GM19193 (cell line): ENCODE data around the gene HEXIM2.

Experiments used
- POLR2A ChIP-seq: IDR thresholded peaks from 4 replicates; pipeline ENCODE4 v1.6.1; 2011; ENCODE audit not compliant: insufficient read depth, insufficient read length; ENCODE audit errors: extremely low read depth

HEXIM2 gene, protein sequence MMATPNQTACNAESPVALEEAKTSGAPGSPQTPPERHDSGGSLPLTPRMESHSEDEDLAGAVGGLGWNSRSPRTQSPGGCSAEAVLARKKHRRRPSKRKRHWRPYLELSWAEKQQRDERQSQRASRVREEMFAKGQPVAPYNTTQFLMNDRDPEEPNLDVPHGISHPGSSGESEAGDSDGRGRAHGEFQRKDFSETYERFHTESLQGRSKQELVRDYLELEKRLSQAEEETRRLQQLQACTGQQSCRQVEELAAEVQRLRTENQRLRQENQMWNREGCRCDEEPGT

DNA sequence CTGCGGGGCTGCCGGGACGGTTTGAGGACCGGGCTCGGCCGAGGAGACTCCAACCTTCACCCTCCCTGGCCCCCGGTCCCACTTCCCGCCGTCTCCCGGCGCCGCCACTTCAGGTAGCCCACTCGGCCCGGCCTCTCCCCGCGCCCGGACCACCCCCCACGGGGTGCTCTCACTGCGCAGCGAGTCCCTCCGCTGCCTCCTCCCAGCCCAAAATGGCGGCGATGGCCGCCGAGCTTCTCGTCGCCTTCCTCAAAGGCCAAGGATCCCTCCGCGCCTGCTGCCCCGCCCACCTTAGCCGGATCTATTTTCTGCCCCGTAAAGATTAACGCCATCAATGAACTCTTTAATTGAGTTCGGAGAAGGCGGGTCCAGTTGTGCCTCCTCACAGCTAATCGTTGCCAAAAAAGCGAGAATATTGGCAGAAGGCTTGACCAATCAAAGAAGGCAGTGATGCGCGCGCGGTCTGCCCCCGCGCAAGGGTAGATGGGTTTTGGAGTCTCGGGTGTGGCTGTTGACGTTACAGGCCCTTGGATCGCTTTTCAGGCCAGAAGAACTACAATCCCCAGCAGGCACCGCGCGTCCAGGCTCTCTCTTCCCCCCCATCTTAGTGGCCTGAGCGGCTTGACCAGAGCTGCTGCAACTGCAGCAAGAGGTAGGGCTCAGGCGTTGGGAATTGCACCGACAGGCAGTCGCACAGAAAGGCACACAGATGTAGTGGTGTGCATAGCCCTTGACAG lies at the start of gene HEXIM2:
Gene HEXIM2 (plus strand): TSS at position 588 of the 737 bp plus-strand sequence. CDS start 919 bp downstream, outside the sequence.
- TF ChIP-seq POLR2A, result peak; percentile 92

DNA sequence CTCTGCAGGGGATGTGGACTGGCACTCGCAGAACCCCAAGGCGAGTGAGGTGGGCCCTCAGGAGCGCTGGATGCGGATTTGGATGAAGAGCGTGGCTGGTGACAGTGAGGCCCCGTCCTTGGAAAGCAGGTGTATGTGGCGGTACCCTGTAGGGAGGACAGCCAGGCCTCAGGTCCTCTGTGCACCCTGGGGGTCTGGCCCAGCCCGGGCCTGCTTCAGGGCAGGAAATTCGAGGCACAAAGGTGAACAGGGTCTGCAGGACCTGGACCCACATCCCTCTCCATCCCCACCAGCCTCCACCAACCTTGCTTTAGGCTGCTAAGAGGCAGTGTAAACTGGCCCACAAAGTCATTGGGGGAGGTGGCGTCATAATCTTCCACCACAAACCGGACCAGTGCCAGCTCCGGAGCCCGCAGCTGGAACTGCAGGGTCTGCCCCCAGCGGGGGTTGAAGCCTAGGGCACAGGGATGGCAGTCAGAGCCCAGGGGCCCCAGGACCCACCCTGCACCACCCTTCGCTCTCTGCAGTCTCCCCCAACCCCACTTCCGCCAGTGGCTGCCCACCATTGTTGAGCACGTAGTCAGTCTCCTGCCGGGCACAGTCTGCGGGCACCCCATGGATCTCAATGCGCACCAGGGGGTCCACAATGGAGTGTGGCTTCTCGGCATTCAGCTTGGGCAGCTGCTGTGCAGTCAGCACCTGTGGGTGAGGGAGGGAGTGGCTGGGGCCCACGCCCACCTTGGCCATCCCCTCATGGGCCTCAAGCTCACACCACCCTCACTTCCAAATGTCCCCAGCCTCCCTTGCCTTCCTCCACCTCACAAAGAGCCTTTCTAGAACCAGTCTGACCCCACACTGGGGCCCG lies 48.9 kb upstream of the HEXIM2 start:
- TF ChIP-seq POLR2A, result no peak

DNA sequence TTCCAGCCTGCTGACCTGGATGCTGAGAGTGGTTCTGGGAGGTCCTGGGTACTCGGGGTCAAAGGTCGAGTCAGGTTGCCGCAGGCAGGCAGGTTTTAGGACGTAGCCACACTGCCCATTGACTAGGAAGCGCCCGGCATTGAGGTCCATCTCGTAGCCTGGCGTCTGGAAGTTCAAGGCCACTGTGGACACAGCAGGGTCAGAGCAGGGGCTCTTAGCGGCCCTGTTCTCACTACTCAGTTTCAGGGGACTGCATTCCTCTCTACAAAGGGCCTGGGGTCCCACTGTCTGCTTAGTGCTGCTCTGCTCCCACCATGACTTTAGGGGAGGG lies 48.3 kb upstream of the HEXIM2 start:
- no peak for TF ChIP-seq POLR2A

DNA sequence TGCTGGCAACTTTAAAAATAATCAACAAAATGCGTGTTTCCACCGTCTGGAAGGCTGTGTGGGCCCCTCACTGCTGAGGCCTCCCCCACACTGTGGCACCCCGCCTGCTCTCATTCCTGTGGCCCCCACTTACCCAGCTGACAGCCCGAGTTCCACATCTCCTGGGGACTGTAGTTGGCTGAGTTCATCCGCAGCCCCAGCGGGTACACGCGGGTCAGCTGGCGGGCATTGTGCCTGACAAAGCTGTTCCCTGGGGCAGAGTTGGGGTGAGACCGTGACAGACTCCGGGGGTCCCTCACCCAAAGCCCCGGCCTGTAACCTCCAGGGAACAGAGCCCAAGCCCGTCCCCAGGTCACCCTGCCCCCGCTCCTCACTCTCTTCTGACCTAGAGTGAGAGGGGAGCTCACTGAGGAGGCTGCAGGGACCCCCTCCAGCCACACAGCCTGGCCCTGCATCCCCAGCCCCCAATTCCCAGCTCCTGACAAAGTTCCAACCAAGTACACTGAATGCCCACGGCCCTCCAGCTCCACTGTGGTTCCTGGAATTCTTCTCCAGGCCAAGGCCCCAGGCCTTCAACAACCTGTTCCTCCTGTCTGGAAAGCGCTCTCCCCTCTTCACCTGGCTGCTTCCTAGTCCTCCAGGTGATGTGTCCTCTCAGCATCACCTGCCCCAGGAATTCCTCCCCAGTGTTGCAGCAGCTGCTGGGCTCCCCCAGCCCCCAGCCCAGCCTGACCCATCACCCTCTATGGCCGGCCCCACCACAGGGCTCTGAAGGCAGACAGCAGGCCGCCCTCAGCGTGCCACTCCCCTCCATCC lies 47.4 kb upstream of the HEXIM2 start:
- no peak for TF ChIP-seq POLR2A

DNA sequence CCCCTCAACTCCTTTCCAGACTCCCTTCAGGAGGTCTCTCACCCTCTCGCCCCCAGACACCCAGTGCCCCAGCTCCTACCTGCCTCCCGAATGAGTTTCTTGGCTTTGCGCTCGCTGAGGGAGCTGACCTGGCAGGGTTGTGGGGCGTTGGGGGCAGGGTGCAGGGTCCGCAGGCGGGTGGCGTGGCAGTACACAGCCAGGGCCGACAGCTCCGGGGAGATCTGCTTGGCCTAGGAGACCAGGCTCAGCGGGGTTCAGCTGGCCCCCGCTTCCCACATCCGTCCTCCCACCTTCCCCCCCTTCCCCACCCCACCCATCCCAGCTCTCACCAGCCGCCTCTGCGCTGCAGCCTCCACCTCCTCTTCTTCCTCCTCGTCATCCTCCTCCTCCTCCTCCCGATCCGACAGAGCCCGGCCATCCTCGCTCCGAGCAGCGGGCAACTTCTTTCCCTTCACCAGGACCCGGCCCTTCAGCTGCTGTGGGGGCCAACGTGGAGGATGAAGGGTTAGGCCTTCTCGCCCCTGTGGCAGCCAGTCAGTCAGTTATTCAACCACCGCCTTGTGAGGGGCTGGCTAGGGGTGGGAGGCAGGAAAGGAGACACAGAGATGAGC lies 46.6 kb upstream of the HEXIM2 start:
- no peak for TF ChIP-seq POLR2A

DNA sequence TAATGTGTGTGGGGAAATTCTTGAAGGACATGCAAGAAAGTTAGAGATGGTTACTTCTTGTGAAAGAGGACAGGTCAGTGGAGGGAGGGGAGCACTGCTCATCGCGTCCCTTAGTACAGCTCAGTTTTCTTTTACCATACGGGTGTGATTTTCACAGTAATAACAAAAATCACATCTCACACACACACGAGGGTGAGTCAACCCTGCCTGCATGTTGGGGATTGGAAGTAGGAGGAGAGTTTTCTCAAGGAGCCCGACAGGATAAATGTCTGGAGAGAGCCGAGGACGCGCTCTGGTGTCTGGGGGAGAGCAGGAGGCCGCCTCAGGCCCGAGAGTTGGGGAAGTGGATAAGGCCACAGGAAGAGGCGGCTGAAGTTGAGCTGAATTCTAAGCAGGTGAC lies 45.8 kb upstream of the HEXIM2 start:
- TF ChIP-seq POLR2A, result no peak

DNA sequence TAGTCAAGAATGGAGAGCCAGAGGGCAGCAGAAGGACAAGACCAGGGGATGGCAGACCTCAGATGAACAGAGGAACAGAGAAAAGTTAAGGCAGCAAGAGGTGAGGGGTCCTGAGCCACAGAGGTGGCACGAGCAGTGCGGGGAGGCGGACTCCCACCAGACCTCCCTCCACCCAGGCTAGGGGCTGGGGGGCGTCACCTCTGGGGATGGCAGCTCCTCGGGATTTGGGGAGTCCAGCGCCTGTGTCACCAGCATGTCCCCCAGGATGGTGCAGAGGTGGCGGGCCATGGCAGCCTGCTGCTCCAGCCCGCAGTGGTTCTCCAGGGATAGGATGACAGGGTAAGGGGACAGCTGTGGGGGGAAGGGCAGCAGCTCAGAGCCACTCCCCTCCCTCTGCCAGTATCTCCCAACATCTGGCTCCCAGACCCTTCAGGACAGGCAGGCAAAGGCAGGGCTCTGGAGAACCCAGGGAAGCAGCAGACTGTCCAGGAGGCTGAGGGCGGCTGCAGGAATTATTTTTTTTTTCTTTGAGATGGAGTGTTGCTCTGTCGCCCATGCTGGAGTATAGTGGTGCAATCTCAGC lies 45.1 kb upstream of the HEXIM2 start:
- no peak for TF ChIP-seq POLR2A

DNA sequence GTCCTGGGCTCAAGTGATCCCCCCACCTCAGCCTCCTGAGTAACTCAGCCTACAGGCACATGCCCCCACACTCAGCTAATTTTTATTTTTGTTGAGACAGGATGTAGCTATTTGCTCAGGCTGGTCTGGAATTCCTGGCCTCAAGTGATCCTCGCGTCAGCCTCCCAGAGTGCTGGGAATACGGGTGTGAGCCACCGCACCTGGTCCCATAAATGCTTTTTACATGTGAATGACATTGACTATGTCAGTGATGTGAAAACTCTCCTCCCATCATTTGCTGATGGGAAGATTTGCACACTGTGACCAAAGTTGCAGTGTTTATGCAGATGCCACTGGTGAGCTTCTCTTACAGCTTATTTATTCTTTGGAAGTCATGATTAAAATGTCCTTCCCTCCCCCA lies 44.3 kb upstream of the HEXIM2 start:
- no peak for TF ChIP-seq POLR2A

DNA sequence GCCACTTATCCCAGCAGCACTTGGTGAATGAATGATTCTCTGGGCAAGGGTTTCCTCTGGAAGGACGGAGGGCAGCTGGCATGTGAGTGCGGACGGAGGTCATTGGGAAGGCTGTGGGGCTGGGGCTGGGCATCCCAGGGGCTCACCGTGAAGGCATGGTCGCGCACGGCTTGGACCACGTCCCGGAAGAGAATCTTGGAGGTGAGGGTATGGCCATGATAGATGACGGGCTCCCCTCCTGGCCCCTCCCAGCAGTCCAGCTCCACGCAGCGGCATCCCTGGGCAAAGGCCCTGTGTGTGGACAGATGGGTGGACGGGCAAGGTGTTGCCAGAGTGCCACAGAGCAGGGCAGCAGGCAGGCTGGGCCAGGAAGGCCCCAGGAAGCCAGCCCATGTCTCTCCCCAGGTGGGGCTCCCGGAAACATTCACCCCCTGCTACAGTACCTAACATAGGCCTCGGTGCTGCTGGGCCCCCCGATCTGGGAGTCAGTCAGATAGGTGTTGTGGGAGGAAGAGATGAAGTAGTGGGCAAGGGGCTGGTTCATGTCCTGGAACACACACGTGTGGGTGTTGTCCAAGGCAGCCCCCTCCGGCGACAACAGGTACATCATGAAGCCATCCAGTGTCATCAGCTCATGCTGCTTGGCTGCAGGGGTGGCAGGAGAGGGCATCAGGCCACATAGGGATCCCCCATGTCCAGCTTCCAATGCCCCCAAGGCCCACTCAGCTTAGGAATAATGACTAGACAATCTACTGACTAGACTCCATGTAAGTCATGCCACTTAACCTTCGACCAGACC lies 43.6 kb upstream of the HEXIM2 start:
- no peak for TF ChIP-seq POLR2A

DNA sequence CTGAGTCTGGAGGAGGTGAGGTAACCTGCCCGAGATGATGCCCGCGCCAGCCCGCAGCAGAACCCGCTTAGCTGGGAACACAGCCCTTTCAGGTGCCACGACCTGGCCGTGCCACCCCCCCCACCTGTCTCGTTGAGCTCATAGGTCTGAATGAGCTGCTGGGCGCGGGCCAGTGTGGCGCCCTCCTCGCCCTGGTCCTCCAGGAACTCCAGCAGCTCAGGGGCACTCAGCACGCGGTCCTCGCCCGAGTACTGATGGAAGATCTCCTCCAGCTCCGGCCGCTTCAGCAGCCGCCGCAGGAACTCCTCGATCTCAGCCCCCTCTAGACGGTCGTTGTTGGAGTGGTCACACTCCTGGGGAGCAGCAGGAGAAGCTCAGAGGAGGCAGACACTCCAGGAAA lies 43.0 kb upstream of the HEXIM2 start:
- TF ChIP-seq POLR2A, result no peak

DNA sequence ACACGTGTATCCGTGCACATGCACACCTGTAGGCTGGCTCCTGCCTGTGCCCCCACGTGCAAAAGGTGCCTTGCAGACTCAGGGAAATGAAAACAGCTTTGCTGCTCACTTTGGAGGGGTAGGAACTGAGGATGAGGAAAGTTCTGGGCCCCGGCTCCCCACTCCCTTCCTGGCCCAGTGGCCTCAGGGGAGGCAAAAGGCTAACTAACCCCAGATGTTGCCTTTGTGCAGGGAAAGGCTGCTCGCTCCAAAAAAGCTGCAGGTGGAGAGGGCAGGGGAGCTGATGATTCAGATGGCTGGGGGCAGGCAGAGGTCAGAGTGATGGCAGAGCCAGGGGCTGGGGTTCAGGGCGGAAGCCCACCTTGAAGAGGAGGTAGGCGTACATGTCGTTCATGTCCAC lies 41.7 kb upstream of the HEXIM2 start:
- no peak for TF ChIP-seq POLR2A

DNA sequence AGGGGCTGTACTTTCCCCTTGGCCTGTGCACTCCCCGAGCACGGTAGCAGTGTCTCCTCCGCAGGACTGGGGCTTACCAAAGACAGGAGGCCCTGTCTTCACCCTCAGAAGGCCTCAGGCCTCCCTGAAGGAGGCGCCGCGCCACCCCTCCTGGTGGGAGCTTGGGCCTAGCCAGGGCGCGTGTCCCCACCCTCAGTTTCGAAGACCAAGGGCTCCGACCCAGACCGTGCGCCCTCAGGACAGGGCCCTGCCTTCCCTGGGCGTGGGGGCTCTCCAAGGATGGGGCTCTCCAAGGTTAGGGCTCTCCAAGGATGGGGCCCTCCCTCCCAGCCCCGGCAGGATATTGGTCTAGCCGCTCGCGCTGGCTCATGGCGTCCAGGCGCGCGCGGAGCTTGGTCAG lies 41.1 kb upstream of the HEXIM2 start:
- no peak for TF ChIP-seq POLR2A

DNA sequence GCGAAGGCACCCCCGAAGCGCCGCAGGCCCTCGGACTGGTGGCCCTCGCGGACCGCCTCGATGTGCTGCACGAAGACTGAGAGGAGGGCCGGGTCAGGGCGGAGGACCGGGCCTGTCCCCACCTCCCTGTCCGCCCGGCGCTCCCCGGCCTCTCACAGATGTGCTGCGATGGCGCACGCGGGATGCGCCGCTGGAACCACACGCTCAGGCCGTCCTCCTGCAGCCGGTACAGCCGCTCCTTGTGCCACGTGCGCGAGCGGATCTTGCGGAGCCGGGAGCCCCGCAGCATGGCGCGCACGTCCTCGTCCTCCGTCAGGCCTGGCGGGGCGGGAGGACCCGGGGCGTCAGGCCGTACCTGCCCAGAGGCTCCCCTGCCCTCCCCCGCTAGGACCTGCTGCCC lies 40.6 kb upstream of the HEXIM2 start:
- TF ChIP-seq POLR2A, result no peak
